H9 (cell line): ENCODE measurements around the gene TRPV6. TPM values are rescaled to one million over a fixed set of nuclear protein-coding genes. Genes with fewer than 3 reads are reported as not detected.
A peak's percentile ranks its signal among the peaks of the same experiment; 100 is the strongest.

Source experiments
- DNase-seq: peaks from one replicate; pipeline ENCODE4 v3.0.0-alpha.2; 2017
- H2AFZ ChIP-seq: one replicate; pipeline ENCODE4 v1.6.1; 2013; ENCODE audit warnings: mild to moderate bottlenecking, low read length, control low read depth, moderate library complexity
- H2AK5ac ChIP-seq: 2 replicates; pipeline ENCODE4 v1.6.1; 2013; ENCODE audit warnings: low read length, control low read depth, mixed read lengths; ENCODE audit not compliant: insufficient read length
- H2BK120ac ChIP-seq: one replicate; pipeline ENCODE4 v1.6.1; 2013; ENCODE audit warnings: low read depth, mild to moderate bottlenecking, low read length, control low read depth, inconsistent platforms; ENCODE audit not compliant: poor library complexity, severe bottlenecking
- H2BK12ac ChIP-seq: 2 replicates; pipeline ENCODE4 v1.6.1; 2013; ENCODE audit warnings: low read length, control low read depth, mixed read lengths, low read depth; ENCODE audit not compliant: insufficient read length
- H2BK15ac ChIP-seq: 2 replicates; pipeline ENCODE4 v1.6.1; 2013; ENCODE audit warnings: low read depth, low read length, control low read depth
- H2BK20ac ChIP-seq: one replicate; pipeline ENCODE4 v1.6.1; 2013; ENCODE audit warnings: low read depth, mild to moderate bottlenecking, low read length, control low read depth, inconsistent platforms; ENCODE audit not compliant: poor library complexity, severe bottlenecking
- H2BK5ac ChIP-seq: 2 replicates; pipeline ENCODE4 v1.6.1; 2013; ENCODE audit warnings: low read length, control low read depth, mixed read lengths; ENCODE audit not compliant: insufficient read length
- H3K14ac ChIP-seq: 2 replicates; pipeline ENCODE4 v1.6.1; 2013; ENCODE audit warnings: low read length, control low read depth; ENCODE audit not compliant: insufficient read depth
- H3K18ac ChIP-seq: 2 replicates; pipeline ENCODE4 v1.6.1; 2013; ENCODE audit warnings: low read depth, mild to moderate bottlenecking, mixed read lengths, low read length, control low read depth; ENCODE audit not compliant: insufficient read length
- H3K23ac ChIP-seq: 2 replicates; pipeline ENCODE4 v1.6.1; 2013; ENCODE audit warnings: low read length, control low read depth, mixed read lengths, low read depth; ENCODE audit not compliant: insufficient read length
- H3K23me2 ChIP-seq: 2 replicates; pipeline ENCODE4 v1.6.1; 2013; ENCODE audit warnings: low read depth, mild to moderate bottlenecking, mixed read lengths, low read length, control low read depth; ENCODE audit not compliant: insufficient read length, poor library complexity, severe bottlenecking
- H3K27ac ChIP-seq: 2 replicates; pipeline ENCODE4 v1.5.1; 2013; ENCODE audit warnings: low read length, control low read depth, mixed read lengths, low read depth; ENCODE audit not compliant: insufficient read length
- H3K27me3 ChIP-seq: 2 replicates; pipeline ENCODE4 v1.6.1; 2013; ENCODE audit warnings: low read length, control low read depth, inconsistent platforms; ENCODE audit not compliant: insufficient read depth
- H3K4ac ChIP-seq: 2 replicates; pipeline ENCODE4 v1.6.1; 2013; ENCODE audit warnings: low read depth, mild to moderate bottlenecking, control low read depth, inconsistent platforms, low read length, moderate library complexity
- H3K4me1 ChIP-seq: 2 replicates; pipeline ENCODE4 v1.6.1; 2013; ENCODE audit warnings: low read length, control low read depth, inconsistent platforms; ENCODE audit not compliant: insufficient read depth
- H3K4me2 ChIP-seq: 2 replicates; pipeline ENCODE4 v1.6.1; 2013; ENCODE audit warnings: low read length, control low read depth, mixed read lengths; ENCODE audit not compliant: insufficient read length, insufficient read depth
- H3K56ac ChIP-seq: 2 replicates; pipeline ENCODE4 v1.6.1; 2013; ENCODE audit warnings: low read depth, mild to moderate bottlenecking, mixed read lengths, low read length, control low read depth; ENCODE audit not compliant: insufficient read length
- H3K79me1 ChIP-seq: 2 replicates; pipeline ENCODE4 v1.6.1; 2013; ENCODE audit warnings: low read depth, mild to moderate bottlenecking, moderate library complexity, low read length, control low read depth, inconsistent platforms; ENCODE audit not compliant: insufficient read depth, poor library complexity, severe bottlenecking
- H3K79me2 ChIP-seq: 2 replicates; pipeline ENCODE4 v1.6.1; 2013; ENCODE audit warnings: low read length, control low read depth, inconsistent platforms; ENCODE audit not compliant: insufficient read depth
- H3K9ac ChIP-seq: 2 replicates; pipeline ENCODE4 v1.6.1; 2013; ENCODE audit warnings: low read length, control low read depth, mixed read lengths; ENCODE audit not compliant: insufficient read length; ENCODE audit errors: extremely low read depth
- H3K9me3 ChIP-seq: one replicate; pipeline ENCODE4 v1.6.1; 2013; ENCODE audit warnings: low read depth, low read length, inconsistent platforms; ENCODE audit not compliant: control insufficient read depth
- H3T11ph ChIP-seq: one replicate; pipeline ENCODE4 v1.6.1; 2013; ENCODE audit warnings: mild to moderate bottlenecking, low read length, control low read depth, inconsistent platforms
- H4K20me1 ChIP-seq: one replicate; pipeline ENCODE4 v1.6.1; 2013; ENCODE audit not compliant: control insufficient read depth, insufficient read length, insufficient read depth
- H4K5ac ChIP-seq: 2 replicates; pipeline ENCODE4 v1.6.1; 2013; ENCODE audit warnings: low read depth, mild to moderate bottlenecking, mixed read lengths, low read length, control low read depth; ENCODE audit not compliant: insufficient read length
- H4K8ac ChIP-seq: replicated peaks from 2 replicates; pipeline ENCODE4 v1.6.1; 2013; ENCODE audit warnings: low read length, control low read depth, mixed read lengths, low read depth; ENCODE audit not compliant: insufficient read length
- H4K91ac ChIP-seq: 2 replicates; pipeline ENCODE4 v1.6.1; 2013; ENCODE audit warnings: low read depth, mild to moderate bottlenecking, moderate library complexity, mixed read lengths, low read length, control low read depth; ENCODE audit not compliant: insufficient read length
- H3K27ac Mint-ChIP-seq, 3 experiments: 2 replicates in 2 of 3; 3 replicates in 1 of 3; pipeline ENCODE4 v1.8.0; 2020 to 2021; ENCODE audit warnings: mixed read lengths in 3 of 3, mild to moderate bottlenecking in 1 of 3, moderate library complexity in 1 of 3
- H3K27me3 Mint-ChIP-seq: 2 replicates; pipeline ENCODE4 v1.8.0; 2021; ENCODE audit warnings: low read depth, mild to moderate bottlenecking, moderate library complexity, mixed read lengths
- H3K36me3 Mint-ChIP-seq, 3 experiments: 2 replicates in 2 of 3; 3 replicates in 1 of 3; pipeline ENCODE4 v1.8.0; 2020 to 2021; ENCODE audit warnings: low read depth in 3 of 3, mixed read lengths in 3 of 3; ENCODE audit not compliant: insufficient read depth in 1 of 3
- H3K4me1 Mint-ChIP-seq, 2 experiments: 2 replicates each; pipeline ENCODE4 v1.8.0; 2020; ENCODE audit warnings: mixed read lengths in 2 of 2
- H3K4me3 Mint-ChIP-seq, 2 experiments: 2 replicates in 1 of 2; 3 replicates in 1 of 2; pipeline ENCODE4 v1.8.0; 2020 to 2021; ENCODE audit warnings: mild to moderate bottlenecking in 2 of 2, mixed read lengths in 2 of 2, moderate library complexity in 1 of 2
- H3K9me3 Mint-ChIP-seq, 2 experiments: 2 replicates in 1 of 2; 3 replicates in 1 of 2; pipeline ENCODE4 v1.8.0; 2020; ENCODE audit warnings: mild to moderate bottlenecking in 2 of 2, mixed read lengths in 2 of 2, moderate library complexity in 1 of 2
- CTCF ChIP-seq: fragments of 200-600 bp; sonication (generic); conservative IDR thresholded peaks from 3 replicates; pipeline ENCODE4 v1.8.0; 2021; ENCODE audit warnings: antibody characterized with exemption, mild to moderate bottlenecking
- WGBS: extraction: QIAGEN DNeasy Blood & Tissue Kit; methylation state at CpG from one replicate; pipeline ENCODE4 v1.1.7; 2013; ENCODE audit warnings: missing lambda C conversion rate, low lambda C conversion rate, mixed read lengths; ENCODE audit not compliant: insufficient read length; ENCODE audit errors: extremely low coverage; 5-methylcytosine and 5-hydroxymethylcytosine counted together
- total RNA-seq: library from RNA; stranded (reverse); gene quantifications from 2 replicates; pipeline ENCODE4 v1.2.1, GENCODE V29; 2021

The TRPV6 gene
- total RNA-seq, 1 experiment from 2014 or later = 0.61 TPM

- H3K79me2 ChIP-seq = no peaks in the 10 kb centered on the region
- no peak overlapping the region for H3K18ac ChIP-seq
- H2AFZ ChIP-seq = no peak overlapping the region
- H3K9me3 ChIP-seq = no peaks in the 10 kb centered on the region
- H3K56ac ChIP-seq = no peak overlapping the region
- no peak overlapping the region for H2BK5ac ChIP-seq
- no peak overlapping the region for H3K23ac ChIP-seq
- peaks cover 0 to 22% (median 11%) of the 10 kb centered on the region in 3 experiments; a peak in 6 of 7 replicates for H3K36me3 Mint-ChIP-seq
- no peak overlapping the region for H3K27ac ChIP-seq
- H3K4me1 ChIP-seq = no peaks in the 10 kb centered on the region
- H3K9me3 Mint-ChIP-seq = peaks cover 0 to 9% of the 10 kb centered on the region in 2 experiments; a peak in 2 of 5 replicates
- peak overlapping the region in 1 of 3 experiments; percentile 80; a peak in 1 of 7 replicates for H3K27ac Mint-ChIP-seq
- no CpG with 5 or more reads among the region's 23 CpGs for WGBS
- no peaks in the 10 kb centered on the region for H4K20me1 ChIP-seq
- no peak overlapping the region for H2BK120ac ChIP-seq
- H3K27me3 ChIP-seq = no peaks in the 10 kb centered on the region
- H3K14ac ChIP-seq = no peak overlapping the region
- no peak overlapping the region for H2BK15ac ChIP-seq
- H3K79me1 ChIP-seq = no peaks in the 10 kb centered on the region
- H3K4ac ChIP-seq = no peak overlapping the region
- no peak overlapping the region for H2BK20ac ChIP-seq
- DNase-seq = peak; percentile 17
- no peak overlapping the region for H4K8ac ChIP-seq
- H3T11ph ChIP-seq = no peak overlapping the region
- H4K5ac ChIP-seq = no peak overlapping the region
- H2BK12ac ChIP-seq = no peak overlapping the region
- H3K4me2 ChIP-seq = no peak overlapping the region
- no peak overlapping the region for H3K9ac ChIP-seq
- no peak for TF ChIP-seq CTCF
- H2AK5ac ChIP-seq = no peak overlapping the region
- H3K23me2 ChIP-seq = no peaks in the 10 kb centered on the region
- peaks cover under 1% of the 10 kb centered on the region in 2 experiments; a peak in 2 of 4 replicates for H3K4me1 Mint-ChIP-seq
- no peak overlapping the region for H4K91ac ChIP-seq
- peaks cover 6% of the 10 kb centered on the region for H3K27me3 Mint-ChIP-seq
- H3K4me3 Mint-ChIP-seq = no peak overlapping the region
Observed at GRCh38 chr7:142871260-142872105, 14.1 kb downstream of the TRPV6 start.
